HG02798 (cell line): Measurements from ENCODE around the gene SLC30A2.

ENCODE experiments used
- ATAC-seq: cut with Tn5 transposase; IDR thresholded peaks from one replicate; pipeline ENCODE4 v1.9.1; 2021; ENCODE audit warnings: mild to moderate bottlenecking; ENCODE audit not compliant: unreplicated experiment, poor library complexity

The SLC30A2 gene

DNA sequence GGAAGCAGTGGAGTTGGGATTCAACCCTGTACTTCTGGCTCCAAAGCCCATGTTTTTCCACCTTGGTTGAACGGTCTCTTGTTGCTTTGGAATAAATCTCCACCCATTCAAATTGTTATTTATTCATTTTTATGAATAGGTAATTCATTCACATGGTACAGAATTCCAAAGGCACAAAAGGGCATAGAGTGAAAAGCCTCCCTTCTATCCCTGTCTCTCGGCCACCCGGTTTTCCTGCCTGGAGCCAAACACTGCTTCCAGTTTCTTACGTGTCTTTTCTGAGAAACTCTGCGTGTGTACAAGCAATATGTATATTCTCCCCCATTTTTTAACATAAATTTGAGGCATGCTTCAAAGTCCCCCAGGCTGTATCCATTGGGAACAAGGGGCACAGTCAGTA lies 20.4 kb downstream of the SLC30A2 start:
- no peak for ATAC-seq

DNA sequence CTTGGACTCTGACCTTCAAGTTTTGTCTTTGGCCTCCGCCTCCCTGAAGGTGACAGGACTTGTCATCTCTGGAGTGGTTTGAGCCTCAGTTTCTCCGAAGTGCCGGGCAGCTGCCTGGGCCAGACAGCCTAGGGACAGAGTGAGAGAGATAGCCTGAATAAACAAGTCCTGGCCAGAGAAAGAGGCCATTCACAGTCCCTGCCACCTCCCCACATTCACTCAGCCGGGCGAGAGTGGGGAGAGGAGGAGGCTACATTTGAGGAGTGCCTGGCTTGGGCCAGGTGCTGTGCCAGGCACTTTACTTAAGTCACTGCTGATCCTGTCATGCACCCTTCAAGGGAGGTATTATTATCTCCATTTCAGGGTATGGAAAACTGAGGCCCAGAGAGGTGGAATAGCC lies 20.9 kb downstream of the SLC30A2 start:
- ATAC-seq: no peak

DNA sequence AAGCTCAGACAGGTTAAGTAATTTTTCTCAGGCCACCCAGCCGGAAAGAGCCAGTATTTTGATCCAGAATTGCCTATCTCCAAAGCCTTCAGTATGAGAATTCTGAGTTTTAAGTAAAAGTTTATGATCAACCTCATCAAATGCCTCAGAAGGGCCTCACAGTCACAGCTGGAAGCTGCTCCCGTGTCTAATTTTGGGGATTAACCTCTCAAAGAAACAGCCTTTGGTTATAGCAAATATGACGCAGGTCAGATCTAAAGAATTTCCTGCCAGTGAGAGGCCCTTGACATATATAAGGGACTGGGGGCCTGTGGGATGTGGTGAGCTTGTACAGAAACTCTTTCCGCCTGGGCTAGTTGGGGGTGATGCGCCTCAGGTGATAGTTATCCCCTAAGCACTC lies 22.1 kb downstream of the SLC30A2 start:
- no peak for ATAC-seq

DNA sequence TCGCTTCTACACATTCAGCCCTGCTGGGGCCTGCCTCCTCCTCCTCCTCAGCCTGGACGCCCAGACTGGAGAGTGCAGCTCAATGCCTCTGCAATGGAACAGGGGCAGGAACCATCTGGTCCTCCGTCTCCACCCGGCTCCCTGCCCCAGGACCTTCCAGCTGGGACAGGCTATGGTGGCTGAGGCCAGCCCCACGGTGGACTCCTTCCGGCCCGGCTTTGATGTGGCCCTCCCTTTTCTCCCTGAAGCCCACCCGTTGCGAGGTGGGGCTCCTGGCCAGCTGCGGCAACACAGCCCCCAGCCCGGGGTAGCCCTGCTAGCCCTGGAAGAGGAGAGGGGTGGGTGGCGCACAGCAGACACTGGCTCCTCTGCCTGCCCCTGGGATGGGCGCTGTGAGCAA lies 22.9 kb downstream of the SLC30A2 start:
- no peak for ATAC-seq

DNA sequence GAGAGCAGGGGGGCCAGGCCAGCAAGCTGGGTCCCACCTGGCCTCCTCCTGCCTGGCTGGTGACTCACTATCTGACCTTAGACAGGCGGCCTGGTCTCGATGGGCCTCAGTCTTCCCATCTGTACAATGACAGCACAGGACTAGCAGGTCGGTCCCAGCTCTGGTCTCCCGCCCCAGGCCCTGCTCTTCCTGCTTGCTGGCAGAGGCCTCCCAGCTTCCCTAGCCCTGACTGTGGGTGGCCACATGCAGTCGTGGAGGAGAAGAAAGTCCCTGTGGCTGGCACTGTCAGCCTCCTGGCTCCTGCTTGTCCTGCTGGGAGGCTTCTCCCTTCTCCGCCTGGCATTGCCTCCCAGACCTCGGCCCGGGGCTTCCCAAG lies 23.5 kb downstream of the SLC30A2 start:
- ATAC-seq: no peak

DNA sequence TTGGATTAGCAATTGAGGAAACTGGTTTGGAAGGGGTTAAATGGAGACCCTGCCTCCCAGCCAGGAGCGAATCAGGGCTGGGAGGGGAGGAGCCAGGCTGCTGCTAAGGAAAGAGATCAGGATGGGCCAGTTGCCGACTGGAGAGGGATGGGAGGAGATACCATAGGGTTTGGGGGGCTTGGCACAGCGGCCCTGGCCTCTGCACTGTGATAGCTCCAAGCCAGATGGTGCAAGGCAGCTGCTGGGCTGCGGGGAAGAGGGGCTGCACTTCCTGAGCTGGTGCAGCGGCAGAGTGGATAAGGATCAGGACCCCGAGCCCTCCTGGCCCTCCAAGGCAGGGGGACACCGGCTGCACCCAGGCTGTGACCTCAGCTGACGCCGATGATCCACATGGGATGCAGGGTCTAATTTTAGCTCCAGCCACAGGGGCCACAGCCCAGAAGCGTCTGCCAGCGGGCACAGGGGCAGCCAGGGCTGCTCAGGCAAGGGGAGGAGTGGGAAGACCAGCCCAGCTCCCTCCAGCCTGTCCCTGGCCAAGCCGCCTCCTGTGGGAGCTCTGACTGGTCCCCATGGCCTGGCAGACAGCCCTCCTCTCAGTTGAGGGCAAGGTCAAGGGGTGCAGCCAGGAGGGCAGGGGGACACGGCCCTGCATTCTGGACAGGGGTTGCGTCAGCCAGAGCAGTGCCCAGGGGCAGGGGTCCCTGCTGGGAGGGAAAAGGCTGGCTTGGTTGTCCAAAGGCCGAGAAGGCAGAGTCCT lies 24.1 kb downstream of the SLC30A2 start, which contains the start of gene EXTL1:
Gene EXTL1 (plus strand): TSS at position 129 of the 757 bp plus-strand sequence. CDS start 872 bp downstream, outside the sequence.
- ATAC-seq: no peak

DNA sequence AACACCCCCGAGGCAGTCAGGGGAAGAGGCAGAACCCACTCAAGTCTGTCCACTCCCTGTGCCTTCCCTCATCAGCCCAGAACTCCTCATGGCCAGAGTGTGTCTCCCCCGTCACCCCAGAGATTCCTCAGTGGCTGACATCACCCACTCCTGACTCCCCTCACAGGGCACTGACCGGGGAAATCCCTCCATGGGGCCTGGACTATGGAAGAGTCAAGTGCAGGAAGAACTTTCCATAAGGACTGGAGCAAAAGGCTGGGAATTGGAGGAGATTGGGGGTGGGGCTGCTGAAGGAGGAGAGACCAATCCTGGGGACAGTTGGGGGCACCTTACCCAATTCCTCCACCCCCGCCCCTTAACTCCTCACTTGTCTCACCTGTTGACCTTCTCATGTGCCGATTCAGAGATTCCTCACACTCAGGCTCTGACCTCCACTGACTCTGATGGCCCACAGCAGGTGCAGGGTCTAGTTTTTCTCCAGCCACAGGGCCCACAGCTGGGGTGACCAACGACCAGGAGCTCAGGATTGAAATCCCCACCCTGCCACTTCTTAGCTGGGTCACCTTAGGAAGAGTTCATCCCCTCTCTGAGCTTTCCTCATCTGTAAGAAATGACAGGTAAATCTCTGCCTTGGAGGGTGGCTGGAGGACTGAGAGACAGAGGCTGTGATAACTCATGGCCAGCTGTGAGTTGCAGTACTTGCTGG lies 24.8 kb downstream of the SLC30A2 start:
- ATAC-seq: no peak

DNA sequence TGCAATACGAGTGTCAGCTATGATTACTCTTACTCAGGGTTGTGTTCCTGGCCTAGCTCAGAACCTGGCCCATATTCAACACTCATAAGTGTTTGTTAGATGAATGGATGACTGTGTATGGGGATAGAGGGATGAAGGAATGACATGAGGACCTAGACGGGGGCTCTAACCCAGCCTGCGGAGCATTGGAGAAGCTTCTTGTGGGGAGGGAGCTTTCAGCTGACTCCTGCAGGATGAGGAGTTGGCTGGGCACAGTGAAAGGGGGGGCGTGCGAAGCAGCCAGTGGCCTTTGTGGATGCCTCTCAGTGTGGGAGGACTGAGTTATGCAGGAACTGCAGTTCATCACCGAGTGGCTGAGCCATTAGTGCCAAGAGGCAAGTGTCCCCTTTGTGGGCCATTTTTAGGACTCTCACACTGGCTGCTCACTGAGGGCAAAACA lies 25.6 kb downstream of the SLC30A2 start:
- ATAC-seq: no peak

DNA sequence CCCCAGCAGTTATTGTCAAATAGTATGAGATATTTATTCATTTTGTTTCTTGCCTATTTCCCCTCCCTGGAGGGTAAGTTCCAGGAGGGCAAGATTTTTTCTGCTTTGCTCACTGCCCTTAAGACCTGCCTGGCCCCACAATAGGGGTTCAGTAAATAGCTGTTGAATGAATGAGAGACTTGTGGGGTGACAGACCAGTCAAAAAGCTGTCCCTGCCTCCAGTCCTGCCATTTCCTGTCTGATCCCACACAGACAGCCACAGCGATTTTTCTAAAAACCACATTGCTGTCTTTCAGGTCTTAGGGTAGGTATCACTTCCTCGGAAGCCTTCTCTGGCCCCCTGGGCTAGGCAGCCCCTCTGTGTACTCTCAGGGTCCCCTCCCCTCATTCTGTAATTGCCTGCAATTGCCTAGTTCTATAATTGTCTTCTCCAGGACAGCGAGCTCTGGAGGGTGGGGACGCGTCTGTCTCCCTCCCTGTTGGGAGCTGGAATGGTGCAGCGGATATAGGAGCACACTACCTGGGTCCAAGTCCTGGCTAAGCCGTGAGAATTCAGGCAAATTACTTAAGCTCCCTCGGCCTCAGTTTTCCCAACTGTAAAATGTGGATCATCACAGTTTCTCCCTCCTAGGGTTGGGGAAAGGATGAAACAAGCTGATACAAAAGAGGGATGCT lies 26.1 kb downstream of the SLC30A2 start:
- ATAC-seq: no peak

DNA sequence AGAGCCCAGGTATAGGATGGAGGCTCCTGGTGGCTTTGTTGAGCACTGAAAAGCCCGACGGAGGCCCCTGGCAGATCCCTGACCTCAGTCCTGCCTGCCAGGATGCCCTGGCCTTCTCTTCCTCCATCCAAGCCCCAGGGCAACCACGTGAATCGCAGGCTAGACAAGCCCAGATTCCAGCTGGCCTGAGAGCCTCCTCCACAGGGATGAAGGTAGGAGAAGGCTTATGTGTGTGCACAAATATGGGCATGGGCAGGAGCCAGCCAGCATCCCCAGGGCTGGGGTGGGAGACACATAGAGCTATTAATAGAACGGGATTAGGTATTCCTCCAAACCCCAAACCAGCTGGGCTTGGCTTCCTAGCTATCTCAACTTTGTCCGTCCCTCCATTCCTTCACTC lies 28.3 kb downstream of the SLC30A2 start:
- ATAC-seq: no peak

DNA sequence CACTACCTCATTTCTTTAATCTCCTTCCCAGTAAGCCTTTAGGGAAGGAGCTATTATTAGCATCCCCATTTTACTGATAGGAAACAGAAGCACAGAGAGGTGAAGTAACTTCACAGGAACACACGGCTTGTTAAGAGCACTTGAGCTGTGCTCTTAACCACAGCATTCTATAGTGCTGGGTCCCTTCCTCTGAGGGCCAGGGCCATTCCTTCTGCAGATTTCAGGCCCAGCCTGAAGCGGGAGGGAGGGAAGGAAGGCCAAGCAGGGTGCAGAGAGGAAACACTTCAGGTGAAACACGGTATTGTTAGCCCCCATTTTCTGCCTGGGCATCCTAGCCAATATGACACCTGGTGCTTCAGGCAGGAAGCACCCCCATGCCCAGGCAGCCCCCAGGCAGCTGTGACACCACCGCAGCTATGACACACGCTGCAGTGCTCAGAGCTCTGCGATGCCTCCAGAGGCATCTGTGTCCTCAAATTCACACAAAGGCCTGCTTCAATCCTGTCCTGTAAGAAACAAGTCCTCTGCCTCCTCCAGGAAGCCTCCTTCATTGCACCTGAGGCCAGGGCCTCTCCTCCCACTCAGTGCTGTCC lies 28.9 kb downstream of the SLC30A2 start:
- no peak for ATAC-seq

DNA sequence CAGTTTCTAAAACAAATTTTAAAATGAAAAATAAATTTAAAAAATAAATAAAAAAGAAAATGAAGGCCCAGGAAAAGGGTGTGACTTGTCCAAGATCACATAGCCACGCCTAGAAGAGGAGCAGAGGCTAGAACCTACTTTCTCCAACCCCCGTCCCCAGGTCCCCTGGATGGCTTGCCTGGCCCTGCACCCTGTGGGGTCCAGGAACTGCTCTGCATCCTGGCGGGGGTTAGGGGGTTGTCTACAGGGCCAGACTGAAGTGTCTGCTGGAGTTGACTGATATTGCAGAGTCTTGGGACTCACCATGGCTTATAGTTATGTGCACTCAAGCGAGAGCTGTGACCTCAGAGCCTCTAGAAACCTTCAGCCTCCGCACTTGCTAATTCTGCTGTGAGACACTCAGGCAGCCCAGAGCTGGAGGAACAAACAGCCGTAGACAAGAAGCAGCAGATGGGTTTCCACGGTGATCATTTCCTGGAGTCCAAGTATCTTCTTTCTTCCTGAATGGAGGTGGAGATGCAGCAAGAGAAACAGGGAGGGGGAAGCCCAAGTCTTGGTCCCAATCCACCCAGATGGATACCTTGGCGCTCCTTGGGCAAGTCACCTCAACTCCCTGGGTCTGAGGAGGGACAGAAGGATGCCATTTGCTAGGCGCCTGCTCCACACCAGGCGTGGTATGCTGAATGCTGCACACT lies 29.5 kb downstream of the SLC30A2 start:
- no peak for ATAC-seq

DNA sequence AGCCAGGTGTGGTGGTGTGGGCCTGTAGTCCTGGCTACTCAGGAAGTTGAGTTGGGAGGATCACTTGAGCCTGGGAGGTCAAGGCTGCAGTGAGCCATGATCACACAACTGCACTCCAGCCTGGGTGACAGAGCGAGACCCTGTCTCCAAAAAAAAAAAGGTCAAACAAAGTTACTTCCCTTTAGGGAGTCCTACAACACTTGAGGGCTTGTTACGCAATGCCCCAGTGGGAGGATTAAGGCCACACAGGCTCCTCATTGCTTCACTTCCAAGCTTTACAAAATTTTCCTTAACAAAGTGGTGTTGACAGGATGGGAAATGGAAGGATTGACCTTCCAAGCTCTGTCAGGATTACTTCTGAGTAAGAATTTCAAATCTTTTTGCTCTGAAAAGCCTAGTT lies 30.6 kb downstream of the SLC30A2 start:
- no peak for ATAC-seq

DNA sequence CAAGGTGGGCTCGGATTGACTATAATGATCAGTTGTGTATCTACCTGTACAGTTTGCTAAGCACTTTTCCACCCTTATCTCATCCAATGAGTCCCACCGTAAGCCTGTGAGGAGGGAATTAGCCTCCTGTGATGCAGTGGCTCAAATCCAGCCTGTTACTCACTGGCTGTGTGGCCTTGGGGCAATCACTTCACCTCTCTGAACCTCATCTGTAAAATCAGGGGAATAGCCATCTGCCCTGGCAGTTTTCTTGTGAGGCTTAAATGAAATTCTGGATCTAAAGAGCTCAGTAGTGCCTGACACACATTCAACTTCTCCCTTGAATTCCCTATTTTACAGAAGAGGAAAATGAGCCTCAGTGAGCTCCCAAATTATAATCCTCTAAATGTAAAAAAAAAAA lies 31.7 kb downstream of the SLC30A2 start:
- ATAC-seq: no peak

DNA sequence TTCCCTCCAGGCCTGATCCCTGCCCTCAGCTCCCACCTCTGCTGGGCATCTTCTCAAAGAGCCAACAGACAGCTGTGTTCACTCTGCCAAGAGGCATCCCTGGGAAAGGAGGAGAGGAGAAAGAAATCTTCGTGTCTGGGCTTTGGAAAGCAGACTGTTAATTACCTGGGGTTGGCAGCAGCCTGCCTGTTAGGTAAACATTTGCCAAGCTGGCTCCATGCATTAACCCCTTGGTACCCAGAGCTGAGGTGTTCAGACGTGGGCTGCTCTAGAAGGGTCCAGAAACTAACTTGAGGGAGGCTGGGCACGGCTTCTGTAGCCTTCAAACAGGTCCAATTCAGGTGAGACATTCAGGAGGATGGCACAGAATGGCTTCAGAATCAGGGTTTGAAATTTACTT lies 33.1 kb downstream of the SLC30A2 start:
- ATAC-seq: no peak

DNA sequence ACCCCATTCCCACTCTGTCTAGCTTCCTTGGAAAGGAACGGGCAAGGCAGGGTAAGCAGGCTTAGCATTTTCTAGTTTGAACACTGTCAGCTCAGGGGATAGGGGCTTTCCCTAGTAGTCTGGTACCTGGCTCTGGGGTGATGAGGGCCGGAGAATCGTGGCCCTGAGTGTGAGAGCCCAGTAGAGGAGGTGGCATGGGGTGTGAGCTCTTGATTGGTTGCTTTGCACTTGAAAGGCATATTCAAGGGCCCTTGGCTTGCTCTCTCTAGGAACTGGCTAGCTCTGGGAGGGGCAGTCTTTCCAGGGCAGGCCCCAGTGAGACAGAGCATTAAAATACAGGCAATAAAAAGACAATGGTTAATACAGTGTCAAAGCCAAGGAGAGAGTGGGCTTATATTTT lies 35.1 kb downstream of the SLC30A2 start:
- no peak for ATAC-seq

DNA sequence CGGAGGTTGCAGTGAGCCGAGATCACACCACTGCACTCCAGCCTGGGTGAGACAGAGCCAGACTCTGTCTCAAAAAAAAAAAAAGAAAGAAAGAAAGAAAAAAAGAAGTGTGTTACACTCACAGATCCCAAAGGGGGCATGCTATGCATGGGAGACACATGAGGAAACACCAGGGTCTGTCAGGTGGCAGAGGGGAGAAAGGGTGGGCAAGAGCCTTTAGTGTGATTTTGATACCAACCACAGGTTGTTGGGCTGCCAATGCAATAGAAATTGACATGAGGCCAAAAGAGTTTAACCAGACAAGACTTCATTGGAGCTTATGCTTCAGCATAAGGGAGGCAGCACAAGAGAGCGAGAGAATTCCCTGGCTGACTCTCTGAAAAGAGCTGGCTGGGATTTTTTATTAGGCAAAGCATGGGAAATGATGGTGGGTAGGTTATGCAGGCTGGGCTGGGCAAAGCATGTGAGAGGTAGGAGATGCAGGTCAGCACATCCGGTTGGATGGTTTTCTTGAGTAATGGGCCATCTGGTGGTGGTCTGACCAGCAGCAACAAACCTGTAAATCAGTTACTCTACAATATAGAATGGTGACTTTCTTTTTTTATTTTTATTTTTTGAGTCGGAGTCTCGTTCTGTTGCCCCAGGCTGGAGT lies 36.0 kb downstream of the SLC30A2 start:
- no peak for ATAC-seq

DNA sequence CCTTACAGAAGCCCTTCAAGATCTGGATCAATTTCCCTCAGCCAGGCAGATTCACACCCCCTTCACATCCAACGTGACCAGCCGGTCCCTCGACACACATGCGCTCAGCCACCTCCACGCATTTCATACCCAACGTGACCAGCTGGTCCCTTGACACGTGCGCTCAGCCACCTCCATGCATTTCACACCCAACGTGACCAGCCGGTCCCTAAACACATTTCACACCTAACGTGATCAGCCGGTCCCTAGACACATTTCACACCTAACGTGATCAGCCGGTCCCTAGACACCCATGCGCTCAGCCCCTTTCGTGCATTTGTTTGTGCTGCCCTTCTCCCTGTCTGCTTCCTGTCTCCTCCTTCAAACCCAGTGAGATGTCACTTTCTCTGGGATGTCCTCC lies 39.2 kb downstream of the SLC30A2 start:
- no peak for ATAC-seq

DNA sequence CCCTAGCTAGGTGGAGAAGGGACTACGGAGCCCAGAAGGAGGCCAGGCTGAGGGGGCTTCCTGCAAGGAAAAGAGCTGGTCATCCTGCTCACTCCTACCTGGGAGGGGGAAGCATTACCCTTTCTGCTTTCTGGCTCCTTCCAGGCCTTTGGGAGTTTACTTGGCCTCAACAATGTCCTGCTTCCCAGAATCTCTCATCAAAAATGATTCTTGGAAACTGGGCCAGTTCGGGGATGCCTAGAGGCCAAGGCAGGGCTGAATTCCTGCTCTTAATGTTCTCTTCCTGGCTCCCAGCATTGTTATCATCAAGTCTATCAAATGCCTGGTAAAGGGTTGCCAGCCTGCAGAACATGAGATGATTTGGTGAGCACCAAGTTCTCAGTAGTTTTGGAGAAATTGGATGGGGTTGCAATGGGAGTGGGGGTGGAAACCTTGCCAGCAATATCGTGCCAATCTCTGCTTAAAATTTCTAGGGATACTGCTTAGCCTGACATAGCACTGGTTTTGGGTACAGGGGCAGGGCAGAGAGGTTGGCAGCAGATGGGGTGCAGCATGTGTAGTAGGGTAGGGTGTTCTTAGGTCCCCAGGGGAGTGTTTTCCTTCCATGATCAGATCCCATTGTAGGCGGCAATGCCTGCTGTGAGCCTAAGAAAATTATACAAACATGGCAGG lies 40.3 kb downstream of the SLC30A2 start:
- ATAC-seq: no peak
